NCI-H2171 (cell line): ENCODE results near the gene P2RX3.
"Not testable (repeated sequence)": the region's sequence is repeated elsewhere in the genome, so short reads cannot be mapped to it uniquely, and the experiment has no call there.

ENCODE experiments used
- DNase-seq: peaks from one replicate; lab custom pipeline; 2025; lab: John Stamatoyannopoulos, UW

The P2RX3 gene

GRCh38 chr11:57324886-57325734 lies 13.0 kb upstream of the P2RX3 start, which contains the start of gene TNKS1BP1:
TSS of gene TNKS1BP1 (minus strand) at chr11:57324952. CDS start at chr11:57321885, 3,067 bp downstream.
- DNase-seq, result peak; percentile 98

GRCh38 chr11:57325735-57326048 lies 12.5 kb upstream of the P2RX3 start:
- DNase-seq, result no peak

GRCh38 chr11:57327721-57328120 lies 10.4 kb upstream of the P2RX3 start:
- no peak for DNase-seq

GRCh38 chr11:57330029-57330428 lies 8.1 kb upstream of the P2RX3 start:
- DNase-seq, result no peak

- no peak for DNase-seq
Measured at GRCh38 chr11:57331720-57332119, 6.4 kb upstream of the P2RX3 start.

- no peak for DNase-seq
Measured at GRCh38 chr11:57332694-57333440, 5.3 kb upstream of the P2RX3 start.

- no peak for DNase-seq
Measured at GRCh38 chr11:57335023-57335342, 3.2 kb upstream of the P2RX3 start.

GRCh38 chr11:57335343-57336110 lies 2.6 kb upstream of the P2RX3 start, which contains the start of gene SSRP1:
TSS of gene SSRP1 (minus strand) at chr11:57335892. CDS start at chr11:57335121, 771 bp downstream.
- DNase-seq, result peak; percentile 96

- no peak for DNase-seq
Measured at GRCh38 chr11:57336111-57336666, 2.0 kb upstream of the P2RX3 start.

GRCh38 chr11:57336856-57337255 lies 1.3 kb upstream of the P2RX3 start:
- not testable (repeated sequence) for DNase-seq

- DNase-seq, result no peak
Measured at GRCh38 chr11:57339328-57339727, 1.2 kb downstream of the P2RX3 start.

- no peak for DNase-seq
Measured at GRCh38 chr11:57340039-57340615, 2.0 kb downstream of the P2RX3 start.

GRCh38 chr11:57341250-57341808 lies 3.2 kb downstream of the P2RX3 start:
- DNase-seq, result no peak

GRCh38 chr11:57342702-57343101 lies 4.5 kb downstream of the P2RX3 start:
- DNase-seq, result no peak

GRCh38 chr11:57343825-57344224 lies 5.7 kb downstream of the P2RX3 start:
- DNase-seq, result peak; percentile 58

GRCh38 chr11:57344826-57345225 lies 6.7 kb downstream of the P2RX3 start:
- DNase-seq, result no peak

- peak; percentile 76 for DNase-seq
Measured at GRCh38 chr11:57345555-57346211, 7.5 kb downstream of the P2RX3 start.

GRCh38 chr11:57347336-57347735 lies 9.2 kb downstream of the P2RX3 start:
- DNase-seq, result no peak

- DNase-seq, result no peak
Measured at GRCh38 chr11:57348052-57348451, 9.9 kb downstream of the P2RX3 start.

- no peak for DNase-seq
Measured at GRCh38 chr11:57348636-57349313, 10.6 kb downstream of the P2RX3 start.
